SK-N-SH (cell line): ENCODE results near the gene NLRP7. TPM values are rescaled to one million over a fixed set of nuclear protein-coding genes. Genes with fewer than 3 reads are reported as not detected.

ENCODE experiments used
- CTCF ChIA-PET: fragments of 300-600, 350-600 bp; formaldehyde crosslinking; extraction: SDS; loops from one replicate; lab custom pipeline; 2021; lab: Yijun Ruan, JAX
- POLR2A ChIA-PET: fragments of 350-600 bp; sonication (Branson Sonifier 250); formaldehyde crosslinking; extraction: SDS; loops from one replicate; lab custom pipeline; 2020; ENCODE audit warnings: antibody characterized with exemption, inconsistent platforms; lab: Yijun Ruan, JAX
- DNase-seq: peaks from one replicate; pipeline ENCODE4 v3.0.0; 2012
- H2AFZ ChIP-seq: fragments of 200-600 bp; sonication (generic); 2 replicates; pipeline ENCODE4 v1.8.1; 2016; ENCODE audit warnings: antibody characterized with exemption, mild to moderate bottlenecking, low read depth
- H3F3A ChIP-seq: fragments of 200-600 bp; sonication (generic); replicated peaks from 2 replicates; pipeline ENCODE3; 2016; ENCODE audit warnings: antibody characterized with exemption, mild to moderate bottlenecking; ENCODE audit not compliant: insufficient read depth
- H3K27ac ChIP-seq, 2 experiments: fragments of 200-500 bp in 1 of 2; fragments of 200-600 bp in 1 of 2; sonication (Bioruptor generic) in 1 of 2; sonication (generic), shearing (Covaris generic) in 1 of 2; 2 replicates each; pipeline versions ENCODE4 v1.5.1 to v1.6.1; 2014 to 2016; ENCODE audit warnings: low read depth in 2 of 2, inconsistent platforms in 1 of 2, low read length in 1 of 2, mild to moderate bottlenecking in 1 of 2, mixed read lengths in 1 of 2
- H3K27me3 ChIP-seq: fragments of 200-600 bp; sonication (generic), shearing (Covaris generic); 2 replicates; pipeline ENCODE4 v1.6.1; 2016; ENCODE audit warnings: mixed run types; ENCODE audit not compliant: insufficient read depth
- H3K36me3 ChIP-seq, 2 experiments: fragments of 200-500 bp in 1 of 2; fragments of 200-600 bp in 1 of 2; sonication (Bioruptor generic) in 1 of 2; sonication (generic) in 1 of 2; replicated peaks in 1 of 2; 2 replicates each; pipeline versions ENCODE3 to v1.5.1; 2014 to 2016; ENCODE audit warnings: low read length in 1 of 2, mild to moderate bottlenecking in 1 of 2; ENCODE audit not compliant: insufficient read depth in 2 of 2, control insufficient read depth in 1 of 2
- H3K4me1 ChIP-seq, 2 experiments: fragments of 200-500 bp in 1 of 2; fragments of 200-600 bp in 1 of 2; sonication (Bioruptor generic) in 1 of 2; sonication (generic), shearing (Covaris generic) in 1 of 2; 2 replicates each; pipeline versions ENCODE4 v1.5.1 to v1.6.1; 2014 to 2016; ENCODE audit warnings: low read depth in 1 of 2, low read length in 1 of 2, mixed run types in 1 of 2; ENCODE audit not compliant: insufficient read depth in 2 of 2, control insufficient read depth in 1 of 2
- H3K4me2 ChIP-seq: fragments of 200-600 bp; sonication (generic), shearing (Covaris generic); 2 replicates; pipeline ENCODE4 v1.6.1; 2017; ENCODE audit warnings: mixed run types
- H3K4me3 ChIP-seq, 2 experiments: fragments of 200-500 bp in 1 of 2; fragments of 200-600 bp in 1 of 2; sonication (Bioruptor generic) in 1 of 2; sonication (generic), shearing (Covaris generic) in 1 of 2; 2 replicates each; pipeline versions ENCODE4 v1.5.1 to v1.8.1; 2014 to 2016; ENCODE audit warnings: low read depth in 2 of 2, inconsistent platforms in 1 of 2, low read length in 1 of 2, mild to moderate bottlenecking in 1 of 2, mixed read lengths in 1 of 2, moderate library complexity in 1 of 2
- H3K79me2 ChIP-seq: fragments of 200-600 bp; sonication (generic); 2 replicates; pipeline ENCODE4 v1.8.1; 2017; ENCODE audit warnings: mild to moderate bottlenecking; ENCODE audit not compliant: insufficient read depth
- H3K9ac ChIP-seq: fragments of 200-600 bp; sonication (generic); 2 replicates; pipeline ENCODE4 v1.6.1; 2017; ENCODE audit warnings: mixed run types
- H3K9me2 ChIP-seq: fragments of 200-600 bp; sonication (generic); 2 replicates; pipeline ENCODE4 v1.6.1; 2017; ENCODE audit warnings: mixed run types
- H3K9me3 ChIP-seq: fragments of 200-600 bp; sonication (generic); 2 replicates; pipeline ENCODE4 v1.6.1; 2017; ENCODE audit warnings: mixed run types, mild to moderate bottlenecking, moderate library complexity
- H4K20me1 ChIP-seq: fragments of 200-600 bp; sonication (generic); 2 replicates; pipeline ENCODE4 v1.6.1; 2017; ENCODE audit warnings: mild to moderate bottlenecking, mixed run types; ENCODE audit not compliant: insufficient read depth
- CHD2 ChIP-seq: fragments of 150-350 bp; IDR thresholded peaks from 2 replicates; pipeline ENCODE4 v1.6.1; 2018; ENCODE audit warnings: low read length; ENCODE audit not compliant: partially characterized antibody
- EP300 ChIP-seq, 2 experiments: IDR thresholded peaks; 2 replicates each; pipeline versions ENCODE4 v1.4.0 to v1.6.1; 2012; ENCODE audit warnings: borderline replicate concordance in 1 of 2, low read depth in 1 of 2, low read length in 1 of 2
- EZH2phosphoT487 ChIP-seq: fragments of 200-600 bp; sonication (generic); IDR thresholded peaks from 2 replicates; pipeline ENCODE4 v1.6.1; 2017; ENCODE audit warnings: low read depth, mixed run types, mild to moderate bottlenecking, antibody characterized with exemption, moderate library complexity, borderline replicate concordance
- FOXJ3 ChIP-seq: sonication (generic); formaldehyde crosslinking; IDR thresholded peaks from 2 replicates; pipeline ENCODE4 v1.5.1; 2020; ENCODE audit warnings: mild to moderate bottlenecking, missing genetic modification reagents
- FOXM1 ChIP-seq: IDR thresholded peaks from 2 replicates; pipeline ENCODE4 v1.4.0; 2012; ENCODE audit warnings: low read depth, mild to moderate bottlenecking
- GATA2 ChIP-seq: sonication (generic); formaldehyde crosslinking; IDR thresholded peaks from 2 replicates; pipeline ENCODE4 v1.5.0; 2020; ENCODE audit warnings: mild to moderate bottlenecking, missing genetic modification reagents
- JUND ChIP-seq: IDR thresholded peaks from 2 replicates; pipeline ENCODE4 v1.4.0; 2012
- MEF2A ChIP-seq: IDR thresholded peaks from 2 replicates; pipeline ENCODE4 v1.4.0; 2012; ENCODE audit warnings: low read depth, borderline replicate concordance
- MXI1 ChIP-seq: IDR thresholded peaks from 2 replicates; pipeline ENCODE4 v1.6.1; 2012; ENCODE audit warnings: mild to moderate bottlenecking, low read depth, low read length, improper control_type of control experiment
- POLR2AphosphoS5 ChIP-seq: IDR thresholded peaks from 2 replicates; pipeline ENCODE4 v1.6.1; 2012; ENCODE audit warnings: low read depth, low read length
- RAD21 ChIP-seq: IDR thresholded peaks from 2 replicates; pipeline ENCODE4 v1.6.1; 2012; ENCODE audit warnings: mild to moderate bottlenecking, low read length
- RCOR1 ChIP-seq: fragments of 150-350 bp; IDR thresholded peaks from 2 replicates; pipeline ENCODE4 v1.6.1; 2017; ENCODE audit warnings: antibody characterized with exemption, low read length
- RFX5 ChIP-seq: IDR thresholded peaks from 2 replicates; pipeline ENCODE4 v1.6.1; 2012; ENCODE audit warnings: mild to moderate bottlenecking, improper control_type of control experiment, low read length
- TAF1 ChIP-seq: IDR thresholded peaks from 2 replicates; pipeline ENCODE4 v1.6.1; 2012; ENCODE audit warnings: low read depth, mild to moderate bottlenecking, low read length, moderate library complexity, borderline replicate concordance
- TCF12 ChIP-seq: IDR thresholded peaks from 2 replicates; pipeline ENCODE4 v1.4.0; 2012
- TEAD4 ChIP-seq: IDR thresholded peaks from 2 replicates; pipeline ENCODE4 v1.4.0; 2012; ENCODE audit warnings: mild to moderate bottlenecking, borderline replicate concordance; ENCODE audit not compliant: insufficient read depth
- YY1 ChIP-seq: IDR thresholded peaks from 2 replicates; pipeline ENCODE4 v1.4.0; 2012; ENCODE audit warnings: low read depth, mild to moderate bottlenecking
- WGBS: methylation state at CpG from one replicate; pipeline ENCODE4 v1.1.6; 2017; ENCODE audit warnings: low lambda C conversion rate; 5-methylcytosine and 5-hydroxymethylcytosine counted together
- polyA plus RNA-seq, 3 experiments: library from polyadenylated mRNA; depleted of rRNA; stranded (reverse); fragments of >200 nt; gene quantifications; 2 replicates each; pipeline ENCODE4 v1.2.3, GENCODE V29; 2012
- TF ChIP-seq, protein P1 (sequence below): IDR thresholded peaks from 2 replicates; pipeline ENCODE4 v1.4.0; 2012; ENCODE audit warnings: low read depth, borderline replicate concordance
- TF ChIP-seq, protein P2 (sequence below): IDR thresholded peaks from 2 replicates; pipeline ENCODE4; 2012
- TF ChIP-seq, protein P3 (sequence below): fragments of 150-350 bp; IDR thresholded peaks from 2 replicates; pipeline ENCODE4 v1.6.1; 2017; ENCODE audit warnings: antibody characterized with exemption, low read length, low read depth, borderline replicate concordance
- TF ChIP-seq, protein P4 (sequence below): fragments of 150-350 bp; IDR thresholded peaks from 2 replicates; pipeline ENCODE4 v1.6.1; 2016; ENCODE audit warnings: mild to moderate bottlenecking, low read depth, low read length

NLRP7 gene
- polyA plus RNA-seq, 1 of the 3 experiments (the other 2 are of a cell fraction): not detected

DNA sequence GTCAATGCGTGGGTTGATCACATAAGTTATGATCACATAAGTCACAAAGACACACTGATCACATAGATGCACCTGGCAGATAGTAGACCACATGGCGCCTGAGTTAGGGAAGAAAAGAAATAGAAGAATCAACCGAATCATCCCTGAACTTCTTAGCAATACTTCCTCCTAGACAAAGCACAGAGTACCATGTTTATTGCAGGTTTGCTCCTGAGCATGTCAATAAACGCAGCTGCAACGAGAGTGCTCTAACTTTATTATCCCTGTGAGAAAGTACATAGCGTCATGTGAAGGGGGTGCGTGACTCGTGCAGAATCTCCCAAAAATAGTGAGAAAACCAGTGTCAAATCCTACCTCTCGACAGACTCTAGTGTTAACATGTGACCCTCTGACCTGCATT lies 24.1 kb downstream of the NLRP7 start:
- Histone ChIP-seq H3F3A (no peaks in the 10 kb centered on the region), H3K36me3 (no peaks in the 10 kb centered on the region), H3K9me3 (no peaks in the 10 kb centered on the region), H2AFZ (no peak overlapping the region), H3K79me2 (no peaks in the 10 kb centered on the region), H3K4me1 (no peaks in the 10 kb centered on the region), H3K9me2 (no peaks in the 10 kb centered on the region), H3K4me3 (no peak overlapping the region), H3K4me2 (no peak overlapping the region), H4K20me1 (no peaks in the 10 kb centered on the region)
- ChIA-PET CTCF (no interaction called here), POLR2A (no interaction called here)
- 2% methylated on average over 9 of the region's 9 CpGs for WGBS
- no peak for TF ChIP-seq MXI1
- TF ChIP-seq, all 33 proteins: peak for 0
- H3K27me3 ChIP-seq: peaks cover 49% of the 10 kb centered on the region
- no peak overlapping the region for H3K9ac ChIP-seq
- no peak overlapping the region for H3K27ac ChIP-seq
- DNase-seq: no peak

DNA sequence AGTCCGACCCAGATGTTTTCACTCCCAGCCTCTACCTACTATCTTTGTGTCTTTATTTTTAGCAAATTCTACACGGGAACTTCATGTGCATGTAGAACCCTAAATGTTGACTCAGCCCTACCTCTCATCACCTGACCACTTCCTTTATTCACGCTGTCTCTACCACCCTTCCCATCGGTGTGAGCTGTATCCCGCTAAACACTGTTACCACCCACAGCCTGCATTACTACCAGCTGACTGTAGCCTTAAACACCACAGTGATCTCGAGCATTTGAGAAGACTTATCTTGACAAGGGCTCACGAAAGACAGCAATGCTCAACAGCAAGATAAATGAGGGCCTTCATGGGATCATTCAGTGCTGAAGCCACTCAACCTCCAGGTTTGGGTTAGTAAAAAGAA lies 26.2 kb downstream of the NLRP7 start:
- Histone ChIP-seq H3K4me3 (no peak overlapping the region), H3K9ac (no peak overlapping the region), H3K27ac (no peak overlapping the region), H3K9me3 (no peaks in the 10 kb centered on the region), H3K36me3 (no peaks in the 10 kb centered on the region), H3K27me3 (peaks cover 71% of the 10 kb centered on the region), H3K79me2 (no peaks in the 10 kb centered on the region), H2AFZ (no peak overlapping the region), H3K4me1 (no peaks in the 10 kb centered on the region), H3F3A (no peaks in the 10 kb centered on the region), H3K9me2 (no peaks in the 10 kb centered on the region), H3K4me2 (no peak overlapping the region), H4K20me1 (no peaks in the 10 kb centered on the region)
- TF ChIP-seq JUND (no peak), RCOR1 (no peak), YY1 (no peak), EZH2phosphoT487 (no peak), FOXM1 (no peak), RFX5 (no peak), RAD21 (no peak), TEAD4 (no peak), MEF2A (no peak), TAF1 (no peak), CHD2 (no peak), GATA2 (CRISPR knock-in tag) (no peak), EP300 (IDR thresholded peaks at IDR 0.05; ENCODE audit: borderline replicate concordance in 1 of 2, low read depth in 1 of 2, low read length in 1 of 2) (no peak), FOXJ3 (no peak), POLR2AphosphoS5 (no peak), TCF12 (no peak)
- TF ChIP-seq, protein P1, sequence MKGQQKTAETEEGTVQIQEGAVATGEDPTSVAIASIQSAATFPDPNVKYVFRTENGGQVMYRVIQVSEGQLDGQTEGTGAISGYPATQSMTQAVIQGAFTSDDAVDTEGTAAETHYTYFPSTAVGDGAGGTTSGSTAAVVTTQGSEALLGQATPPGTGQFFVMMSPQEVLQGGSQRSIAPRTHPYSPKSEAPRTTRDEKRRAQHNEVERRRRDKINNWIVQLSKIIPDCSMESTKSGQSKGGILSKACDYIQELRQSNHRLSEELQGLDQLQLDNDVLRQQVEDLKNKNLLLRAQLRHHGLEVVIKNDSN: no peak
- TF ChIP-seq, protein P2, sequence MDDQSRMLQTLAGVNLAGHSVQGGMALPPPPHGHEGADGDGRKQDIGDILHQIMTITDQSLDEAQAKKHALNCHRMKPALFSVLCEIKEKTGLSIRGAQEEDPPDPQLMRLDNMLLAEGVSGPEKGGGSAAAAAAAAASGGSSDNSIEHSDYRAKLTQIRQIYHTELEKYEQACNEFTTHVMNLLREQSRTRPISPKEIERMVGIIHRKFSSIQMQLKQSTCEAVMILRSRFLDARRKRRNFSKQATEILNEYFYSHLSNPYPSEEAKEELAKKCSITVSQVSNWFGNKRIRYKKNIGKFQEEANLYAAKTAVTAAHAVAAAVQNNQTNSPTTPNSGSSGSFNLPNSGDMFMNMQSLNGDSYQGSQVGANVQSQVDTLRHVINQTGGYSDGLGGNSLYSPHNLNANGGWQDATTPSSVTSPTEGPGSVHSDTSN: no peak
- TF ChIP-seq, protein P3, sequence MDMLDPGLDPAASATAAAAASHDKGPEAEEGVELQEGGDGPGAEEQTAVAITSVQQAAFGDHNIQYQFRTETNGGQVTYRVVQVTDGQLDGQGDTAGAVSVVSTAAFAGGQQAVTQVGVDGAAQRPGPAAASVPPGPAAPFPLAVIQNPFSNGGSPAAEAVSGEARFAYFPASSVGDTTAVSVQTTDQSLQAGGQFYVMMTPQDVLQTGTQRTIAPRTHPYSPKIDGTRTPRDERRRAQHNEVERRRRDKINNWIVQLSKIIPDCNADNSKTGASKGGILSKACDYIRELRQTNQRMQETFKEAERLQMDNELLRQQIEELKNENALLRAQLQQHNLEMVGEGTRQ: no peak
- TF ChIP-seq, protein P4, sequence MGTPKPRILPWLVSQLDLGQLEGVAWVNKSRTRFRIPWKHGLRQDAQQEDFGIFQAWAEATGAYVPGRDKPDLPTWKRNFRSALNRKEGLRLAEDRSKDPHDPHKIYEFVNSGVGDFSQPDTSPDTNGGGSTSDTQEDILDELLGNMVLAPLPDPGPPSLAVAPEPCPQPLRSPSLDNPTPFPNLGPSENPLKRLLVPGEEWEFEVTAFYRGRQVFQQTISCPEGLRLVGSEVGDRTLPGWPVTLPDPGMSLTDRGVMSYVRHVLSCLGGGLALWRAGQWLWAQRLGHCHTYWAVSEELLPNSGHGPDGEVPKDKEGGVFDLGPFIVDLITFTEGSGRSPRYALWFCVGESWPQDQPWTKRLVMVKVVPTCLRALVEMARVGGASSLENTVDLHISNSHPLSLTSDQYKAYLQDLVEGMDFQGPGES: no peak
- POLR2A ChIA-PET: no interaction called here
- 10% methylated on average over 7 of the region's 7 CpGs for WGBS
- no peak for DNase-seq
- CTCF ChIA-PET: no interaction called here
